Measurements from ENCODE around the gene MEX3A.
"Not testable (repeated sequence)": the region's sequence is repeated elsewhere in the genome, so short reads cannot be mapped to it uniquely, and the experiment has no call there.

MEX3A gene

DNA sequence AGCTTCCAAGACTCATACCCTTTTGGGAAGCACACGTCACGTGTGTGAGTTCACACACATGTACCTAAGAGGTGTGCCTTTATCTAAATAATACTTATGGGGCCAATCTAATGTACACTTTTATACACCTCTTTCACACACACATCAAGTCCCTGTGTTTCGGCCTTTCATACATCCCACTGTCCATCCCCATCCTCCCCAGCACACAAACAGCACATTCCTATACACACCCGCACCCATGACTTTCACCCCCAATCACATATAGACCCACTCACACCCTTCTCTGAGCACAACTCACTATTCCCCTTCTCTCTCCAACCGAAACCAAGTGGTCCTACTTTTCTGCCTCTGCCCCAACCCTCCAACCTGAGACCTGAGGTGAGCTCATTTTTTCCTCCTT lies 3.5 kb downstream of the MEX3A start:
- DNase-seq (ENCODE audit: low read depth) = no peak

DNA sequence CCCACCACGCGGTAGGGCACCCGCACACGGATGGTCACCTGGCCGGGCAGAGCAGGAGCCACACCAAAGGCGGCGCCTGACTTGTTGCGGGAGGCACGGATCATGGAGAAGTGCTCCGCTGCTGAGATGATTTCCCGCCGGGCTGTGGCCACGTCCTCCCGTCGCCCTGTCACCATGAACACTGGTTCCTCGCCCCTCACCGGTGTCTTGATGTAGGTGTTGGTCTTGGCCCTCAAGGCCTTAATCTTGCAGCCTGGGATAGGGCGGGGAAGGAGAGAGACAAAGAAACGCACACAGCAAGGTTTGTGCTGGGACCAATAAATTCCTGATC lies 4.9 kb downstream of the MEX3A start:
- no peak for DNase-seq (ENCODE audit: low read depth)

DNA sequence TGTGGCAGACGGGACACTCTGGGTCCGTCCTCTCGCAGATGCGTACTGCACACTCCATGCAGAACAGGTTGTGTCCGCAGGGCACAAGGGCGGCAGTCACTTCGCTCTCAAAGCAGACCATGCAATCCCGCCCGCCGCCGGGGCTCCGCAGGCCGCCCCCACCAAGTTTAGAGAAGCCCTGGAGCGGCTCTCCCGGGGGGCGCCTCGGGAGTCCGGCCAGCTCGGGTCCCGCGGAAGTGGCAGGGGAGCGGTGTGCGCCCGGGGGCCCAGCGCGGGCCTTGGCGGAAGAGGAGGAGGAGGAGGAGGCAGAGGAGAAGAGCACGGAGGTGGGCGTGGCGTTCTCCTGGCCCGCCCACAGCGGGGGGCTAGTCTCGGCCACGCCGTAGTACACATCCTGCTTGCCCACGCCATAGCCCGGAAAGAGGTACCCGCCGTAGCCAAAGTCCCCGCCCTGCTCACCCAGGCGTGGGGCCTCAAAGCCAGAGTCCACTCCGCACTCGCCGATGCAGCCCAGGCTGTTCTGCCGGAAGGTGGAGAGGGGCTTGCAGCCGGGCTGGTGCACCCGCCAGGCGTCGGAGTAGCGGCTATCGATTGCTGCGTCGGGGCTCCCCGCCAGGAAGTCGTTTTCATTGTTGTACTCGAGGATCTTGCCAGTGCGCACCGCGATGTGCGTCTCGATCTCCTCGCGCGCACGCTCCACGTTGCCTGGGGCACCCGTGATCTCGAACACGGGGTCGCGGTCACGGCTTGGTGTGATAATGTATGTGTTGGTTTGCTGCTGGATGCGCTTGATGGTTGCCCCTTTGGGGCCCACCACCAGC lies 5.4 kb downstream of the MEX3A start:
- no peak for DNase-seq (ENCODE audit: low read depth)

DNA sequence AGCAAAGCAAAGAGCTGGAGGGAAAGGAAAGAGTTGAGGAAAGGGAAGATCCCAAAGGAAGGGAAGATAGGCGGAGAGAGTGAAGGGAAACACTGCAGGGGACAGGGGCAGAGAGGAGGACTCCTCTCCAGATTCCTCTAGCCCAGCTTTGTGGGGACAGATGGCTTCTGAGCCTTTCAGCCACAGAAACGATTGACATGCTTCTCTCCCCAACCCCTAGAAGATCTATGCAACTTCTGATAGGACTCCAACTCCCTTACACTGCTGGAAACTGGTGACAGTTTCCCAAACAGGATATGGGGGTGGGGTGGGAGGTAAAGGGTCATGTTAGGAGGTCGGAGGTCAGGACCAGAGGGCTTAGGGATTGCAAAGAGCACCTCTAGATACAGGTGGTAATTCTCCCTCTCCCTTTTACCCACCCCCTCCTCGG lies 6.5 kb downstream of the MEX3A start:
- no peak for DNase-seq (ENCODE audit: low read depth)

DNA sequence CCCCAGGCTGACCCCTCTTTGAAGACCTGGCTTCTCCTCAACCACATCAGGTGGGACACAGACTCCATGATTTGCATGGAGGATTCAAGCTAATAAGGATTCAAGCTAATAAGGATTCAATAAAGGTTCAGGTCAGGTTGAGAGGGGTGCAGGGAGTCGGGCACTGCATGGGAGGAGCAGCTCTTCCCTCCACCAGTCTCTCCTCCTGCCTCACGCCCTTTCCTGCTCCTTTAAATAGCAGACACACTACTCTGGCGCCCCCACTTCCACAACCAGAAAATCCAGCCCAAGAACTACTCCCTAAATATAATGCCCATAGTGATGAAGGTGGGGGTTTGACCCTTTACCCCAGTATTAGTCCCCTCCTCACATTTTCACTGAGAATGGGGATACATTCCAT lies 7.1 kb downstream of the MEX3A start:
- DNase-seq (ENCODE audit: low read depth) = no peak

DNA sequence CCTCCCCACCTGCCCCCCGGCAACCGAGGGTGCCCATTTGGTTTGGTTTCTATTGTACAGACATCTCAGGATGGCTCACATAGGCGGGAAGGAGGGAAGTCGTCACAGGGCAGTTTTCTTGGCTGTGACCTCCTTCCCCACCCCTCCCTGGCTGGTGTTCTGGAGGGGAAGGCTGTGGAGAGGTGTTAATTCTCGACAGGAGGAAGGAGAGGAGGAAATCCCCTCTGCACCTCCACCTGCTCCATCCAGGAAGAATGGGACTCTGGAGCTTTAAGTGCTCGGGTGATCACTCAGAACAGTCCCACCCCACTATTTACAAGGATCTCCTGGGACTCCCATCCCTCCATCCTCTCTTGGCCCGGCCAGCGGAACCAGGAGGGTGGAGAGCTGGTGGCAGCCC lies 7.6 kb downstream of the MEX3A start:
- DNase-seq (ENCODE audit: low read depth) = no peak

DNA sequence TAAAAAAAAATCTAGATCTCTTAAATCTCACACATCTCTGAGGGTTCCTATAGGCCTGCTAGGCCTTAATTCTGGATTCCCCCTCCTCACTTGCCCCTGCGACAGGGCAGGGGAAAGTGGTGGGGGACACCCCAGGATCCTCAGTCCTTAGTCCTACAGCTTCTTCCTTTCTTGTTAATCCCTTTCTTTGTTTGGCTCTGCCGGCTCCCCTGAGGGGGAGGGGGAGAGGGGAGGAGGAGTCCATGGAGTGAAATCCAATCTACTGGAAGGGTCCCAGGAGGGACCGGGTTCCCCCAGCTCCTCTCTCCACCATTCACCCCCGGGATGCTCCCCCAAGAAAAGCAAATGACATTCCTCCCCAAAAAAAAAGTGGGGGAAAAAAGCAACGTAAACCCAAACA lies 8.5 kb downstream of the MEX3A start:
- DNase-seq (ENCODE audit: low read depth) = no peak

DNA sequence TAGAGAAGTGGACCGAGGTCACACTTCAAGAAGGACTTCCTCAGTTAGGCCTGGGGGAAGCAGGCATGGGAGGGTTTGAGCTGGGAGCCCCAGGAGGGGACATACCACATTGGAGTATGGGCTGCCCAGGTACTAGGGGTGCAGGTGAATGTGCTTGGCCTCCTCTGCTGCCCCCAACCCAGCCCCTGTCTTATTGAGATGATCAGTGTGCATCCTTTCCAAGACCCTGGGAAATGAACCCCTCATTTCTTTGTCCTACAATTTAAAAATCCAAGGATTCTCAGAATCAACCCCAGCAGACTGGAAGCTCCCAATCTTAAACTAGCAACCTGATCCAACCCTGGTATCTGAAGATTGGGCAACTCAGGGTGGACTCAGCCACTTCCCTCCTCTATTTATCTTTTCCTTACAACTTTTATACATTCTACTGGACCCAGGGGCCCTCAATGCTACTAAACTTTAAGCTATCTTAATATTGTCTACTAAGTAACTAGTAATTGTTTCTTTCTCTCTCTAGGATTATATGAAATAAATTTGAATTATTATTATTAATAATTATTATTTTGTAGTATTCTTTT lies 9.1 kb downstream of the MEX3A start:
- no peak for DNase-seq (ENCODE audit: low read depth)

DNA sequence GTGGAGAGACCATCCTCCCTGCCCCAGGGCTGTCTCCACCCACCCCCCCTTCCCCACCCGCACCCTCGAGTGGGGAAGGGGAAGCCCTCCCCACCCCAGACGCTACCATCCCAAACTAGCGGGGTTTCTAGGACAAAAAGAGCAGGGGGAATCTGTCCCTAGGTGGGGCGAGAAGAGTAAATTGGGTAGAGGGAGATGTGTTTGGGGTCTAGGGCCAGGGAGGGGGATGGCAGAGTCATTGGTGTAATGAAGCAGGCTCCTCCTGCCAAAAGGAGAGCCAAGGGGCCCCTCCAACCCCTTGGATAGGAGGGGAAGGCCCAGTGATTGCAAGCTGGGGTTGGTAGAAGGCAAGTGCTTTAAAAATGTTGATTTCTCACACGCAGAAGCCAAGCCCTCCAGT lies 10.0 kb downstream of the MEX3A start:
- DNase-seq (ENCODE audit: low read depth) = no peak

DNA sequence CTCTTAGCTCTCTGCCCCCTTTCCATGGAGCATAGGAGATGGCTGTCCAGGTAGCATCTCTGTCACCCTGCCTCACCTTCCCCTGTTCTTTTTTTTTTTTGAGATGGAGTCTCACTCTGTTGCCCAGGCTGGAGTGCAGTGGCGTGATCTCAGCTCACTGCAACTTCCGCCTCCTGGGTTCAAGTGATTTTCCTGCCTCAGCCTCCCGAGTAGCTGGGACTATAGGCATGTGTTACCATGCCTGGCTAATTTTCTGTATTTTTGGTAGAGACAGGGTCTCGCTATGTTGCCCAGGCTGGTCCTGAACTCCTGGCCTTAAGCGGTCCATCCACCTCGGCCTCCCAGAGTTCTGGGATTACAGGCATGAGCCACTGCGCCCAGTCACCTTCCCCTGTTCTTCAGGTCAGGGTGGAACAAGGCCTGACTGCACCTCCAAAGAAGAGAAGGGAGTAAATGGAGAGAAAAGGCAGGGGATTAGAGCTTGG lies 10.9 kb downstream of the MEX3A start:
- not testable (repeated sequence) for DNase-seq (ENCODE audit: low read depth)

DNA sequence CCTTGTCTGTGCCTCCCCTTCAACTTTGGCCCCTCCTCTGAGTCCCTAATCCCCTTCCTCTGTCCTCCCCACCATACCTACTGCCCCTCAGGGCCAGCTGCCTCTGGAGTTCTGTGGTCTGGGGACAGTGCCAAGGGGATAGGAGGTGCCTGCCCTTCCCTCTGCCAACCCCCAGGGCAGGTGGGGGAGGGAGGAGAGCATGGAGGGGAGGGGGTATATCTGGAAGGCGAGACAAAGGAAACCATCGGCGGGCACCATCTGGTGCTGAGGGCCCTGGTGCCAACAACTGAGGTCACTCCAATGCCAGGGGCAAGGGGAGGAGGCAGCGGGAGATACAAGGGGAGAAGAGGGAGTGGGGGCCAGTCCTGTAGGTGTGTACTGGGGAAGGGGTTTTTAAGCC lies 11.7 kb downstream of the MEX3A start:
- DNase-seq (ENCODE audit: low read depth) = no peak

DNA sequence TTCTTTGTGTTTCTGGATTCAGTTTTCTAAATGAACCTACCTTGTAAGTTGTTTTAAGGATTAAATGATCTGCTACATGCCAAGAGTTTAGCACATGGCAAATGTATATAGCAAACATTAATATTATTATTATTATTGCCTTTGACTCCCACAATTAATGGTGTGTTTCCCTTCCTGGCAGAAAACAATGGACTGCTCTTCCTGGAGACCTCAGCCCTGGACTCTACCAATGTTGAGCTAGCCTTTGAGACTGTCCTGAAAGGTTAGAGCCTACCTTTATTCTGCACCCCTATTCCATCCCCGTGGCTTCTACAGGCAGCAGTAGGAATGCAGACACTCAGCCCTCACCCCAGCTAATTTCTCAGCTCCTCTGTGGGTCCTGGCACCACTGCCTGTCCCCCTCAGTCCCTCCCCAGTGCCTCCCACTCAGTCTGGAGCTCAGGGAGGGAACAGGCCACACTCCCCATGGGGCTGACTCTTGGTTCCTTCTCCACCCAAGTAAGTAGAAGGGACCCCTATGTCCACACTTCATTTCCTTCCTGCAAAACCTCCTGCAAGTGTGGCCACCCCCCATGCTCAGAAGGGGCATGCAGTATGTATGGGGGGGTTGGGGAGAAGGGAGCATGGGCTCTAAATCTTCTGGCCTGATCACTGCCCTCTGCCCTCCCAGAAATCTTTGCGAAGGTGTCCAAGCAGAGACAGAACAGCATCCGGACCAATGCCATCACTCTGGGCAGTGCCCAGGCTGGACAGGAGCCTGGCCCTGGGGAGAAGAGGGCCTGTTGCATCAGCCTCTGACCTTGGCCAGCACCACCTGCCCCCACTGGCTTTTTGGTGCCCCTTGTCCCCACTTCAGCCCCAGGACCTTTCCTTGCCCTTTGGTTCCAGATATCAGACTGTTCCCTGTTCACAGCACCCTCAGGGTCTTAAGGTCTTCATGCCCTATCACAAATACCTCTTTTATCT lies 12.5 kb downstream of the MEX3A start:
- DNase-seq (ENCODE audit: low read depth) = no peak

DNA sequence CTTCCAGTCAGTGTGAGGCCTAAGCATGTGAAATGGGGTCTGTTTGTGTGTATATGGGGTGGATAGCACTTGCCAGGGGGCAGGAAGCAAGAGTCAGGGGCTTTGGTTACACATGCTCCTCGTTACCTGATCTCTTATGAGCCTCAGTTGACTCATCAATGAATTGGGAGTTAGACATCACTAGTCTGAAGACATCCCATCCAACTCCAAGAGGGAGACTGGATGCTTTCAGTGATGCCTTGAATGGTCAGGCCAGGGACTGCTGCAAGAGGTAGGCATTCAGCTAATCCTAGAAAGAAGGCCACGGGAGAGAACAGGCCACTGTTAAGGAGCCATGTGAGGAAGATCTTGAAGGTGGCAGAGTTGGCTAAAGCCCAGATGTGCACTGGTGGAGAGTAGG lies 15.0 kb downstream of the MEX3A start:
- no peak for DNase-seq (ENCODE audit: low read depth)

DNA sequence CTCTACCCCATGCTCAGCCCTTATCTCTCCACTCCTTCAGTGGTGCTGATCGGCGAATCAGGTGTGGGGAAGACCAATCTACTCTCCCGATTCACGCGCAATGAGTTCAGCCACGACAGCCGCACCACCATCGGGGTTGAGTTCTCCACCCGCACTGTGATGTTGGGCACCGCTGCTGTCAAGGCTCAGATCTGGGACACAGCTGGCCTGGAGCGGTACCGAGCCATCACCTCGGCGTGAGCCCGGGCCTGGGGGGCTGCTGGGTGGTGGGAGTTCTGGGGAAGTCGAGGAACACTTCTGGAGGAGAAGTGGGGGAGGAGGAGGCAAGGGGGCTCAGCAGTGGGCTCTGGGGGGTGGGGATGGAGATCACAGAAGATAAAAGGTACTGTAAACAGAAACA lies 16.4 kb downstream of the MEX3A start:
- no peak for DNase-seq (ENCODE audit: low read depth)

DNA sequence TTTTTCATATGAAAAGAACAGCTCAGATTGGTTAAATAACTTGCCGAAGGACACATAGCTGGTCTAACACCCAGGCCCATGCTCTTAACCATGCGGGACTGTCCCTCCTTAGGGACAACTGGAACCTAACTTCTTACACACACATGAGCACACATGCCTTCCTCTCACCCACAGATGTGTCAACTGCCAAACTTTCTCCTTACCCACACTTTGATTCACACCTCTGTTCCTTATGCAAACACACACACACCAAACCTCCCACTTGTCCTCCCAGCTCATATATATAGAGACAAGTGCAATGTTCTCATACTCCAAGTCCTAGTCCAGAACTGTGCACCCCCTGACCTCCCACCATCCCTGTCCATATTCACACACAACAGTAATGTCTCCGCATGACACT lies 17.1 kb downstream of the MEX3A start:
- no peak for DNase-seq (ENCODE audit: low read depth)

DNA sequence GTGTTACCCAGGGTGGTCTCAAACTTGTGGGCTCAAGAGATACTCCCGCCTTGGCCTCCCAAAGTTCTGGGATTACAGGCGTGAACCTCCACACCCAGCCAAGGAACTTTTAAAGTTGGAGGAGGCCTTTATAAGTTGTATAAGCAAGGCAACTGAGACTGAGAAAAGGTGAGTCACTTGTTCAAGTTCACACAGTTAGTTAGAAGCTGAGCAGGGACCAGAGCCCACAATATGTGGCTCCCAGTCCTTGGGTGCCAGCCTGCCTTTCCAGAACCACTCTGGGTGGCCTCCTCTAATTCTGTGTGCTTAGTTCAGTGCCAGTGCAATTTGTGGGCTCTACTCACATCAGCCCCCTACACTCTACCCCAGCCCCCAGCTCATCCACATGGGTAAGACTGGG lies 17.6 kb downstream of the MEX3A start:
- DNase-seq (ENCODE audit: low read depth) = no peak

DNA sequence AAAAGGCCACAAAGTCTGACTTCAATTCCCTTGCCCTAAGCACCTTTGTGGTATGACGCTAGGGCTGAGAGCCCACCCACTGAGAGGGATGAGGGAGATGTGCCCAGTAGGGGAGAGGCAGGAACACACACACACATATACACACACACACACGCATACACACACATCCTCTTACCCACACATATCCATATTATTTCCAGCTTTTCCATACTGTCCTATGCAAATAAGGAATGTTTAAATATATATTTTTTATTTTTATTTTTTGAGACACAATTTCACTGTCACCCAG lies 18.3 kb downstream of the MEX3A start:
- no peak for DNase-seq (ENCODE audit: low read depth)

DNA sequence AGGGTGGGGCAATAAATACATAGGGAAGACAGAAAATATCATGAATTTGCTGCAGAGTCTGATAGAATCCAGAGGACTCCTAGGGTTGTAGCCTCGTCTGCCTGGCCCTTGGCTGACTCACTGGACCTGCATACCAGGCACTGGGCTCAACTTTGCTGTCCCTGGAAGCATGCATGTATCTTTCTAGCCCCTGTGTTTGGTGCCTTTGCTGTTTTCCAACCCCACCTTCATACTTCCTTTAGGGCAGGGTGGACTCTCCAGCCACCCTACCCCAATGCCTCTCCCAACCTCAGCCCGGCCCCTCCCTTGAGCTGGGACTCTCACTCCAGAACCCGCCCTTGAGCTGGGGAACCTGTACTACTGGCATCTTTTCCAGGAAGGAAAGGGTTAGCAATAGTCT lies 20.1 kb downstream of the MEX3A start:
- DNase-seq (ENCODE audit: low read depth) = no peak

DNA sequence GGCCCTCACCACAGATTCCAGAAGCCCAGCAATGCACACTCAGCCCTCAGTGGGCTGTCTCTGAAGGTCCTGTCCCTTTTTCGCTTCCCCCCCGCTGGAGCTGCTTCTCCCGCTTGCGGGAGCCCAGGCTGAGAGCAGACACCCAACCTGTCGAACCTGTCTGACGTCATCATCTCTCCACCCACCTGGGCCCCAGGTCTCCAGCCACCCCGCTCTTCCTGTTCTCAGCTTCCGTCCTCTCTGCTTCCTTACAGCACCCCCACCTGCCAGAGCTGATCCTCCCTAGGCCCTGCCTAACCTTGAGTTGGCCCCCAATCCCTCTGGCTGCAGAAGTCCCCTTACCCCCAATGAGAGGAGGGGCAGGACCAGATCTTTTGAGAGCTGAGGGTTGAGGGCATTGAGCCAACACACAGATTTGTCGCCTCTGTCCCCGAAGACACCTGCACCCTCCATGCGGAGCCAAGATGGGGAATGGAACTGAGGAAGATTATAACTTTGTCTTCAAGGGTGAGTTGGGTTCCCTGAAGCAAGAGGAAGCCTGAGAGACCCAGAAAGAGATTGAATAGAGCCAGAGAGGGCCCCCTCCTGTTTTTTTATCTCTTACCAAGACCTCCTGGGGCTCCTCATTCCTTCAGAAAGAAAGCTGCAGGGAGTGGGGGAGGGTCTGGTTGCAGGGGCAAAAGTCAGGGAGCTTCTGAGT lies 21.2 kb downstream of the MEX3A start, which contains the start of gene RAB25:
RAB25 (plus strand) TSS at position 224 of the 700 bp plus-strand sequence; CDS start at position 465, 241 bp downstream.
- no peak for DNase-seq (ENCODE audit: low read depth)

DNA sequence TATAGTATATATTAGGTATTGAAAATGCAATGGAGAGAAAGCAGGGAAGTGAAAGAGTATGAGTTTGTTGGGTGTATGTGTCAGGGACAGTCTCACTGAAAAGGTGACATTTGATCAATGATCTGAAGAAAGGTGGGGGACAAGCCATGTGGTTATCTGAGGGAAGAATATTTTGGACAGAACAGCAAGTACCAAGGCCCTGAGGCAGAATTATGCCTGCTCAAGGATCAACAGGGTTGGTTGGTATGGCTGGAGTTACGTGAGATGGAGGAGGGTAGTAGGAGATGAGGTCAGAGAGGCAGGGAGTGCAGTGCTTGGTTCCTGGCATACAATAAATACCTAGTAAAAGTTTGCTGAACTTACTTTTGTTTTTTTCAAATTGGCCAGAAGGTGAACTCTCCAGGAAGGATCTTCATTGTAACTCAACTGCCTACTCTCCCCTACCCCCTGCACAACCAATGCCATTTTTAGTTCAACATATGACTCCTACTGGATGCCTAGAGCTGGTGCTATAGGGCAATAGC lies 25.9 kb downstream of the MEX3A start:
- DNase-seq (ENCODE audit: low read depth) = no peak

DNA sequence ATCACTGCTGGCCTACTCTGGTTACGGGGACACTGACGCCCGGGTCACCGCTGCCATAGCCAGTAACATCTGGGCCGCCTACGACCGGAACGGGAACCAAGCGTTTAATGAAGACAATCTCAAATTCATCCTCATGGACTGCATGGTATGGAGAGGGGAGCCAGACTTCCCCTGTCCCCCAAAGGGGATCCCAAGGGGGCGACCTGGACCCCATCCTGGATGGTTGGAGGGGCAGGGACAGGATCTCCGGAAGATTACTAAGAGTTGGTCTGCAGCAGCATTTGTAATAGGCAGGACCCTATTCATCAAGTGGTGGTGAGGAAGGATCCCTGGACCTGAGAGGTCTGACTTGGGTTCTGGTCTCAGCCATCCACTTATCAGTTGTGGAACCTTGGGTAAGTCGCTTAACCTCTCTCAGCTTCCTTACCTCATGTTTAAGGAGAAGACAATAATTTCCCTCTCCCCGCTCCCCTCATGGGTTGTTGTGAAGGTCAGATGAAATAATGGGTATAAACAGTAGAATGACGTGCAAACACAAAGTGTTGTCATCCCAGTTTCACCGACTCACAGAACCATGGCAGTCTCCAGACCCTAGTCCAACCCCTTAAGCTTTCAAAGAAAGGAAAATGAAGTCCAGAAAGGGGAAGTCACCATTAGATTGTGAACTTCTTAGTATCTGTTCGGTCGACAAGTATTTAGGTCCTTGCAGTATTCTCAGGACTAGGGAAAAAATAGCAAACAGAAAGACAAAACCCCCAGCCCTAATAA lies 26.8 kb downstream of the MEX3A start:
- DNase-seq (ENCODE audit: low read depth) = no peak
